H9 (cell line): Measurements from ENCODE around the gene GYG2. TPM values are rescaled to one million over a fixed set of nuclear protein-coding genes. Genes with fewer than 3 reads are reported as not detected.
A peak's percentile ranks its signal among the peaks of the same experiment; 100 is the strongest.

Experiments used
- DNase-seq: peaks from one replicate; pipeline ENCODE4 v3.0.0-alpha.2; 2017
- H2AFZ ChIP-seq: one replicate; pipeline ENCODE4 v1.6.1; 2013; ENCODE audit warnings: mild to moderate bottlenecking, low read length, control low read depth, moderate library complexity
- H2AK5ac ChIP-seq: 2 replicates; pipeline ENCODE4 v1.6.1; 2013; ENCODE audit warnings: low read length, control low read depth, mixed read lengths; ENCODE audit not compliant: insufficient read length
- H2BK120ac ChIP-seq: one replicate; pipeline ENCODE4 v1.6.1; 2013; ENCODE audit warnings: low read depth, mild to moderate bottlenecking, low read length, control low read depth, inconsistent platforms; ENCODE audit not compliant: poor library complexity, severe bottlenecking
- H2BK12ac ChIP-seq: 2 replicates; pipeline ENCODE4 v1.6.1; 2013; ENCODE audit warnings: low read length, control low read depth, mixed read lengths, low read depth; ENCODE audit not compliant: insufficient read length
- H2BK15ac ChIP-seq: 2 replicates; pipeline ENCODE4 v1.6.1; 2013; ENCODE audit warnings: low read depth, low read length, control low read depth
- H2BK20ac ChIP-seq: one replicate; pipeline ENCODE4 v1.6.1; 2013; ENCODE audit warnings: low read depth, mild to moderate bottlenecking, low read length, control low read depth, inconsistent platforms; ENCODE audit not compliant: poor library complexity, severe bottlenecking
- H2BK5ac ChIP-seq: 2 replicates; pipeline ENCODE4 v1.6.1; 2013; ENCODE audit warnings: low read length, control low read depth, mixed read lengths; ENCODE audit not compliant: insufficient read length
- H3K14ac ChIP-seq: 2 replicates; pipeline ENCODE4 v1.6.1; 2013; ENCODE audit warnings: low read length, control low read depth; ENCODE audit not compliant: insufficient read depth
- H3K18ac ChIP-seq: 2 replicates; pipeline ENCODE4 v1.6.1; 2013; ENCODE audit warnings: low read depth, mild to moderate bottlenecking, mixed read lengths, low read length, control low read depth; ENCODE audit not compliant: insufficient read length
- H3K23ac ChIP-seq: 2 replicates; pipeline ENCODE4 v1.6.1; 2013; ENCODE audit warnings: low read length, control low read depth, mixed read lengths, low read depth; ENCODE audit not compliant: insufficient read length
- H3K23me2 ChIP-seq: 2 replicates; pipeline ENCODE4 v1.6.1; 2013; ENCODE audit warnings: low read depth, mild to moderate bottlenecking, mixed read lengths, low read length, control low read depth; ENCODE audit not compliant: insufficient read length, poor library complexity, severe bottlenecking
- H3K27ac ChIP-seq: 2 replicates; pipeline ENCODE4 v1.5.1; 2013; ENCODE audit warnings: low read length, control low read depth, mixed read lengths, low read depth; ENCODE audit not compliant: insufficient read length
- H3K27me3 ChIP-seq: 2 replicates; pipeline ENCODE4 v1.6.1; 2013; ENCODE audit warnings: low read length, control low read depth, inconsistent platforms; ENCODE audit not compliant: insufficient read depth
- H3K4ac ChIP-seq: 2 replicates; pipeline ENCODE4 v1.6.1; 2013; ENCODE audit warnings: low read depth, mild to moderate bottlenecking, control low read depth, inconsistent platforms, low read length, moderate library complexity
- H3K4me1 ChIP-seq: 2 replicates; pipeline ENCODE4 v1.6.1; 2013; ENCODE audit warnings: low read length, control low read depth, inconsistent platforms; ENCODE audit not compliant: insufficient read depth
- H3K4me2 ChIP-seq: 2 replicates; pipeline ENCODE4 v1.6.1; 2013; ENCODE audit warnings: low read length, control low read depth, mixed read lengths; ENCODE audit not compliant: insufficient read length, insufficient read depth
- H3K56ac ChIP-seq: 2 replicates; pipeline ENCODE4 v1.6.1; 2013; ENCODE audit warnings: low read depth, mild to moderate bottlenecking, mixed read lengths, low read length, control low read depth; ENCODE audit not compliant: insufficient read length
- H3K79me1 ChIP-seq: 2 replicates; pipeline ENCODE4 v1.6.1; 2013; ENCODE audit warnings: low read depth, mild to moderate bottlenecking, moderate library complexity, low read length, control low read depth, inconsistent platforms; ENCODE audit not compliant: insufficient read depth, poor library complexity, severe bottlenecking
- H3K79me2 ChIP-seq: 2 replicates; pipeline ENCODE4 v1.6.1; 2013; ENCODE audit warnings: low read length, control low read depth, inconsistent platforms; ENCODE audit not compliant: insufficient read depth
- H3K9ac ChIP-seq: 2 replicates; pipeline ENCODE4 v1.6.1; 2013; ENCODE audit warnings: low read length, control low read depth, mixed read lengths; ENCODE audit not compliant: insufficient read length; ENCODE audit errors: extremely low read depth
- H3K9me3 ChIP-seq: one replicate; pipeline ENCODE4 v1.6.1; 2013; ENCODE audit warnings: low read depth, low read length, inconsistent platforms; ENCODE audit not compliant: control insufficient read depth
- H3T11ph ChIP-seq: one replicate; pipeline ENCODE4 v1.6.1; 2013; ENCODE audit warnings: mild to moderate bottlenecking, low read length, control low read depth, inconsistent platforms
- H4K20me1 ChIP-seq: one replicate; pipeline ENCODE4 v1.6.1; 2013; ENCODE audit not compliant: control insufficient read depth, insufficient read length, insufficient read depth
- H4K5ac ChIP-seq: 2 replicates; pipeline ENCODE4 v1.6.1; 2013; ENCODE audit warnings: low read depth, mild to moderate bottlenecking, mixed read lengths, low read length, control low read depth; ENCODE audit not compliant: insufficient read length
- H4K8ac ChIP-seq: replicated peaks from 2 replicates; pipeline ENCODE4 v1.6.1; 2013; ENCODE audit warnings: low read length, control low read depth, mixed read lengths, low read depth; ENCODE audit not compliant: insufficient read length
- H4K91ac ChIP-seq: 2 replicates; pipeline ENCODE4 v1.6.1; 2013; ENCODE audit warnings: low read depth, mild to moderate bottlenecking, moderate library complexity, mixed read lengths, low read length, control low read depth; ENCODE audit not compliant: insufficient read length
- H3K27ac Mint-ChIP-seq, 3 experiments: 2 replicates in 2 of 3; 3 replicates in 1 of 3; pipeline ENCODE4 v1.8.0; 2020 to 2021; ENCODE audit warnings: mixed read lengths in 3 of 3, mild to moderate bottlenecking in 1 of 3, moderate library complexity in 1 of 3
- H3K27me3 Mint-ChIP-seq: 2 replicates; pipeline ENCODE4 v1.8.0; 2021; ENCODE audit warnings: low read depth, mild to moderate bottlenecking, moderate library complexity, mixed read lengths
- H3K36me3 Mint-ChIP-seq, 3 experiments: 2 replicates in 2 of 3; 3 replicates in 1 of 3; pipeline ENCODE4 v1.8.0; 2020 to 2021; ENCODE audit warnings: low read depth in 3 of 3, mixed read lengths in 3 of 3; ENCODE audit not compliant: insufficient read depth in 1 of 3
- H3K4me1 Mint-ChIP-seq, 2 experiments: 2 replicates each; pipeline ENCODE4 v1.8.0; 2020; ENCODE audit warnings: mixed read lengths in 2 of 2
- H3K4me3 Mint-ChIP-seq, 2 experiments: 2 replicates in 1 of 2; 3 replicates in 1 of 2; pipeline ENCODE4 v1.8.0; 2020 to 2021; ENCODE audit warnings: mild to moderate bottlenecking in 2 of 2, mixed read lengths in 2 of 2, moderate library complexity in 1 of 2
- H3K9me3 Mint-ChIP-seq, 2 experiments: 2 replicates in 1 of 2; 3 replicates in 1 of 2; pipeline ENCODE4 v1.8.0; 2020; ENCODE audit warnings: mild to moderate bottlenecking in 2 of 2, mixed read lengths in 2 of 2, moderate library complexity in 1 of 2
- WGBS: extraction: QIAGEN DNeasy Blood & Tissue Kit; methylation state at CpG from one replicate; pipeline ENCODE4 v1.1.7; 2013; ENCODE audit warnings: missing lambda C conversion rate, low lambda C conversion rate, mixed read lengths; ENCODE audit not compliant: insufficient read length; ENCODE audit errors: extremely low coverage; 5-methylcytosine and 5-hydroxymethylcytosine counted together
- total RNA-seq: library from RNA; stranded (reverse); gene quantifications from 2 replicates; pipeline ENCODE4 v1.2.1, GENCODE V29; 2021
- TF ChIP-seq, protein P1 (sequence below): fragments of 200-600 bp; sonication (generic); conservative IDR thresholded peaks from 3 replicates; pipeline ENCODE4 v1.8.0; 2021; ENCODE audit warnings: antibody characterized with exemption, mild to moderate bottlenecking

Gene GYG2
- total RNA-seq, 1 experiment from 2014 or later = 95.9 TPM

DNA sequence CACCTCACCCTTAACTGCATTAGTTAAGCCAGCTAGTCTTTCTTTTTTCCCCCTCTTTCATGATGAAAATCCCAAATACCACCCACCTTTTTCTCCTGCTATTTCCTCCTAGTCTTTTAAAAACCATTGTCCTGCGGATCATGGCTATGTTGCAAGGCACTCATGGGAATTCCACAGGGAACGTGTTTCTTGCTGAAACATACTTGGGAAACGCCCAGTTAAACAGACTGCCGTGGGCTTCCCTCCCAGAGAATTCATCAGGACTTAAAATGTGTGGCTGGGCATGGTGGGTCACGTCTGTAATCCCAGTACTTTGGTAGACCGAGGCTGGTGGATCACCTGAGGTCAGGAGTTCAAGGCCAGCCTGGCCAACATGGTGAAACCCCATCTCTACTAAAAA, 44.7 kb upstream of the GYG2 start:
- H3K79me2 ChIP-seq = no peaks in the 10 kb centered on the region
- H3K56ac ChIP-seq = no peak overlapping the region
- no peak overlapping the region for H3K4me2 ChIP-seq
- H4K8ac ChIP-seq = no peak overlapping the region
- H2AK5ac ChIP-seq = no peak overlapping the region
- H3K27ac ChIP-seq = no peak overlapping the region
- no peaks in the 10 kb centered on the region for H4K20me1 ChIP-seq
- TF ChIP-seq, protein P1, sequence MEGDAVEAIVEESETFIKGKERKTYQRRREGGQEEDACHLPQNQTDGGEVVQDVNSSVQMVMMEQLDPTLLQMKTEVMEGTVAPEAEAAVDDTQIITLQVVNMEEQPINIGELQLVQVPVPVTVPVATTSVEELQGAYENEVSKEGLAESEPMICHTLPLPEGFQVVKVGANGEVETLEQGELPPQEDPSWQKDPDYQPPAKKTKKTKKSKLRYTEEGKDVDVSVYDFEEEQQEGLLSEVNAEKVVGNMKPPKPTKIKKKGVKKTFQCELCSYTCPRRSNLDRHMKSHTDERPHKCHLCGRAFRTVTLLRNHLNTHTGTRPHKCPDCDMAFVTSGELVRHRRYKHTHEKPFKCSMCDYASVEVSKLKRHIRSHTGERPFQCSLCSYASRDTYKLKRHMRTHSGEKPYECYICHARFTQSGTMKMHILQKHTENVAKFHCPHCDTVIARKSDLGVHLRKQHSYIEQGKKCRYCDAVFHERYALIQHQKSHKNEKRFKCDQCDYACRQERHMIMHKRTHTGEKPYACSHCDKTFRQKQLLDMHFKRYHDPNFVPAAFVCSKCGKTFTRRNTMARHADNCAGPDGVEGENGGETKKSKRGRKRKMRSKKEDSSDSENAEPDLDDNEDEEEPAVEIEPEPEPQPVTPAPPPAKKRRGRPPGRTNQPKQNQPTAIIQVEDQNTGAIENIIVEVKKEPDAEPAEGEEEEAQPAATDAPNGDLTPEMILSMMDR = no peak
- no peak overlapping the region for H3K4me3 Mint-ChIP-seq
- H2BK15ac ChIP-seq = no peak overlapping the region; the same call in 1 of the 2 replicates
- no peak overlapping the region for H3T11ph ChIP-seq
- H3K23me2 ChIP-seq = no peaks in the 10 kb centered on the region
- H3K18ac ChIP-seq = peak overlapping the region; percentile 33
- H3K27ac Mint-ChIP-seq = peak overlapping the region; percentile 33 to 53 (median 40); a peak in 3 of 7 replicates
- no peak overlapping the region; the same call in 1 of the 2 replicates for H3K14ac ChIP-seq
- H2BK12ac ChIP-seq = peak overlapping the region; percentile 54
- H3K4me1 ChIP-seq = peaks cover 4% of the 10 kb centered on the region; the same call in 1 of the 2 replicates
- no peak overlapping the region for H3K9ac ChIP-seq
- H3K4ac ChIP-seq = no peak overlapping the region
- H3K9me3 ChIP-seq = no peaks in the 10 kb centered on the region
- H3K9me3 Mint-ChIP-seq = no peaks in the 10 kb centered on the region; a peak in 1 of 5 replicates
- H3K23ac ChIP-seq = no peak overlapping the region
- H2BK120ac ChIP-seq = no peak overlapping the region
- no peak overlapping the region for H2AFZ ChIP-seq
- no peak overlapping the region for H4K5ac ChIP-seq
- peaks cover 52 to 56% of the 10 kb centered on the region in 2 experiments for H3K4me1 Mint-ChIP-seq
- H3K27me3 Mint-ChIP-seq = no peaks in the 10 kb centered on the region; the same call in 1 of the 2 replicates
- no peak for DNase-seq
- no CpG with 5 or more reads among the region's 6 CpGs for WGBS
- no peak overlapping the region for H2BK5ac ChIP-seq
- peaks cover 0 to 2% (median 0%) of the 10 kb centered on the region in 3 experiments; a peak in 1 of 7 replicates for H3K36me3 Mint-ChIP-seq
- H4K91ac ChIP-seq = no peak overlapping the region
- H3K79me1 ChIP-seq = no peaks in the 10 kb centered on the region
- no peak overlapping the region for H2BK20ac ChIP-seq
- H3K27me3 ChIP-seq = no peaks in the 10 kb centered on the region
